Choroid plexus epithelial cell (primary cell): ENCODE results near the gene MYRIP.

Source experiments
- DNase-seq: peaks from one replicate; pipeline ENCODE4 v3.0.0-alpha.2; 2010; ENCODE audit warnings: low read depth
- H3K4me3 ChIP-seq: 2 replicates; pipeline ENCODE4 v1.5.1; 2011; ENCODE audit warnings: low read depth, mild to moderate bottlenecking, control low read depth, low read length, moderate library complexity
- CTCF ChIP-seq: conservative IDR thresholded peaks from 2 replicates; pipeline ENCODE4 v1.5.1; 2011; ENCODE audit warnings: low read depth, mild to moderate bottlenecking, control low read depth, inconsistent platforms, low read length, moderate library complexity

Gene MYRIP

GRCh38 chr3:40226636-40227035 is 417.2 kb downstream of the MYRIP start:
- no peak overlapping the region for H3K4me3 ChIP-seq
- DNase-seq, result no peak
- no peak for TF ChIP-seq CTCF

- no peak for TF ChIP-seq CTCF
- DNase-seq, result no peak
Measured at GRCh38 chr3:40228792-40229350, 419.5 kb downstream of the MYRIP start.

DNA sequence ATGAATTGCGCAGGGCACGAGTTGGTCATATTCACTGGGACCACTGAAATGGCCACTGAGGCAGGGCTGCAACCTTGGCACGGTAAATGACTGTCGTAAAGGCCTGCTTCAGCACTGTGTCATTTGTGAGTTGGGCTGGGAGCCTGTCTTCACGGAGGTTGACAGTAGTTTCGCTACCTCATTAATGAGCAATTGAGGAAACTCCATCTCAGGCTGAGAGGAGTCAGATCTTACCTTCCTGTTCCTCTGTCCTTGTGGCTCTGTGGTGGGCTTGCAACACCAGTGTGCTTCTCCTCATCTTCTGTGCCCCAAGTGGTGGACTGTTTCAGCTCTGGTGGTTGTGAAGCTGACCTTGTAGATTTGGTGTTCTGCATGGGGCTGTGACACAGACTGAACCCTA is 420.0 kb downstream of the MYRIP start:
- no peak for DNase-seq
- no peak for TF ChIP-seq CTCF

More at GRCh38 chr3:40228792-40229350, 419.5 kb downstream of the MYRIP start:
- no peak overlapping the region for H3K4me3 ChIP-seq

GRCh38 chr3:40229963-40230362 is 420.6 kb downstream of the MYRIP start:
- no peak for DNase-seq
- H3K4me3 ChIP-seq, result no peak overlapping the region
- no peak for TF ChIP-seq CTCF

More for the DNA sequence above, 420.0 kb downstream of the MYRIP start:
- no peak overlapping the region for H3K4me3 ChIP-seq

GRCh38 chr3:40230382-40230781 is 421.0 kb downstream of the MYRIP start:
- no peak for DNase-seq
- H3K4me3 ChIP-seq, result no peak overlapping the region
- TF ChIP-seq CTCF, result no peak

DNA sequence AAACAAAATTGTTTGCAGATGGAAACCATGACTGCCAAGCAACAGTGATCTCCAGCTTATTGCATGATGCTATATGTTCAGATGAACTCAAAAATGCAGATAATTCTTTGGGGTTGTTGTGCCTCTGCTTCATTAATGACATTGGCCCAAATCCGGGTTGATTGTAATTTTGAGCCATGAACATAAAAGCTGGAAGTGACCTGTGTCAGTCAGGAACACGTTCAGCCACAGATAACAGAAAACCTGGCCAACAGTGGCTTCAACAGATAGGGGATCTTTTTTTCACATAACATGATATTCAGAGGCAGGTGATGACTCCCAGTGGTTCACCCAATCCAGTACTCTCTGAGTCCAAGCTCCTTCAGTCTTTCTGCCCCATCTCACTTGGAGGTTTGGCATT is 423.2 kb downstream of the MYRIP start:
- no peak overlapping the region for H3K4me3 ChIP-seq
- no peak for TF ChIP-seq CTCF
- DNase-seq, result no peak

DNA sequence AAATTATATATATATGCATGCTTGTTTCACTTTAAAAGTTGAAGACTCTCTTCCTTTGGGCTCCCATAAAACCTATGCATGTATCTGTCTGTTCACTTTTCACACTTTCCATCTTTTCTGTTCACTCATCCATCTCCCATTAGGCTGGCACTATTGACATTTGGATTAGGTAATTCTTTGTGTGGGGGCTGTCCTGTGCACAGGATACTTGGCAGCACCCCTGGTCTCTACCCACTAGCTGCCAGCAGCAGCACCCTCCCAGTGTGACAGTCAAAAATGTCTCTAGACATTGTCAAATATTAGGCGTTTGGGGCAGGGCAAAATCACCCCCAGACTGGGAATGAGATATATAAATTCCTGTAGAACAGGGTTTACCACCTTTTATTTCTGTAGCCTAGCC is 427.8 kb downstream of the MYRIP start:
- no peak for DNase-seq
- TF ChIP-seq CTCF, result no peak

More for the DNA sequence above, 427.8 kb downstream of the MYRIP start:
- H3K4me3 ChIP-seq, result no peak overlapping the region
